ENCODE measurements around the gene CC2D2A. TPM values are rescaled to one million over a fixed set of nuclear protein-coding genes. Genes with fewer than 3 reads are reported as not detected.
A peak's percentile ranks its signal among the peaks of the same experiment; 100 is the strongest.

CC2D2A gene
- total and polyA plus RNA-seq, 9 of the 15 experiments (the other 6 are each of a cell fraction or from before 2014, with no cell fraction given): 0.36 to 2.5 (median 1.6) TPM

DNA sequence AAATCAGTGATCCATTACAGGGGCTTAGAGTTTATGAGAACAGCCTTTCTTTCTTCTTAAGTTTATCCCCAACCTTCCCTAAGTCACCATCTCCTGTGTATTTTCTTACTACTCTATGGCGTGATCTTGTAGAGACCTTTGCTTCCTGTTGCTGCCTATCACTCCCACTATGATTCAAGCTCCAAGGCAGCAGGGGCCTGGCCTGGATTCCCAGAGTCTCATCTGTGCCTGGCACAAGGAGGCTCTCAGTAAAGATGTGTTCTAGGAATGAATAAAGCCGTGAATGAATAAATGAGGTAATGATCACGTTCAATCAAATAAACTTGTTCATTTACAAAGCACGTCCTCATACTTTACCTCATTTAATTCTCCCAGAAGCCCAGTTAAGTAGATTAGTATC is 45.4 kb downstream of the CC2D2A start:
- intact Hi-C loops (cut with micrococcal nuclease): no loop called here
- POLR2A ChIA-PET: interaction anchor here (0.6 to 1.5 kb wide), 2 partner anchors 12 to 16 kb away, joined by 3 to 4 read pairs; no protein-coding TSS in a partner anchor
- TF ChIP-seq ZNF3 (CRISPR knock-in tag; IDR thresholded peaks at IDR 0.05) (no peak), DDX20 (tag; IDR thresholded peaks at IDR 0.05; ENCODE audit: low read depth) (no peak), SIX5 (IDR thresholded peaks at IDR 0.05; ENCODE audit: borderline replicate concordance in 1 of 2, insufficient read depth in 1 of 2, low read depth in 1 of 2, low read length in 2 of 2) (no peak), SREBF2 (CRISPR knock-in tag; IDR thresholded peaks at IDR 0.05) (no peak), TBP (optimal IDR thresholded peaks at IDR 0.05; ENCODE audit: low read depth, low read length) (no peak), GATAD2B (IDR thresholded peaks at IDR 0.05; ENCODE audit: borderline replicate concordance) (no peak), POLR2G (IDR thresholded peaks at IDR 0.05; ENCODE audit: low read depth, low read length) (no peak), HEY1 (CRISPR knock-in tag; IDR thresholded peaks at IDR 0.05; ENCODE audit: borderline replicate concordance) (no peak), NUFIP1 (IDR thresholded peaks at IDR 0.05; ENCODE audit: partially characterized antibody) (no peak), CCNT2 (IDR thresholded peaks at IDR 0.05; ENCODE audit: borderline replicate concordance, extremely low read depth, insufficient read length, low read depth, low read length) (no peak), ZNF766 (CRISPR knock-in tag; conservative IDR thresholded peaks at IDR 0.05) (no peak), ZNF780A (CRISPR knock-in tag; IDR thresholded peaks at IDR 0.05) (no peak), ZNF444 (CRISPR knock-in tag; IDR thresholded peaks at IDR 0.05) (no peak), TBL1XR1 (IDR thresholded peaks at IDR 0.05; ENCODE audit: low read length in 2 of 2) (no peak)
- TF ChIP-seq, protein P1, sequence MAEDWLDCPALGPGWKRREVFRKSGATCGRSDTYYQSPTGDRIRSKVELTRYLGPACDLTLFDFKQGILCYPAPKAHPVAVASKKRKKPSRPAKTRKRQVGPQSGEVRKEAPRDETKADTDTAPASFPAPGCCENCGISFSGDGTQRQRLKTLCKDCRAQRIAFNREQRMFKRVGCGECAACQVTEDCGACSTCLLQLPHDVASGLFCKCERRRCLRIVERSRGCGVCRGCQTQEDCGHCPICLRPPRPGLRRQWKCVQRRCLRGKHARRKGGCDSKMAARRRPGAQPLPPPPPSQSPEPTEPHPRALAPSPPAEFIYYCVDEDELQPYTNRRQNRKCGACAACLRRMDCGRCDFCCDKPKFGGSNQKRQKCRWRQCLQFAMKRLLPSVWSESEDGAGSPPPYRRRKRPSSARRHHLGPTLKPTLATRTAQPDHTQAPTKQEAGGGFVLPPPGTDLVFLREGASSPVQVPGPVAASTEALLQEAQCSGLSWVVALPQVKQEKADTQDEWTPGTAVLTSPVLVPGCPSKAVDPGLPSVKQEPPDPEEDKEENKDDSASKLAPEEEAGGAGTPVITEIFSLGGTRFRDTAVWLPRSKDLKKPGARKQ (CRISPR knock-in tag; IDR thresholded peaks at IDR 0.05): no peak
- TF ChIP-seq, protein P2, sequence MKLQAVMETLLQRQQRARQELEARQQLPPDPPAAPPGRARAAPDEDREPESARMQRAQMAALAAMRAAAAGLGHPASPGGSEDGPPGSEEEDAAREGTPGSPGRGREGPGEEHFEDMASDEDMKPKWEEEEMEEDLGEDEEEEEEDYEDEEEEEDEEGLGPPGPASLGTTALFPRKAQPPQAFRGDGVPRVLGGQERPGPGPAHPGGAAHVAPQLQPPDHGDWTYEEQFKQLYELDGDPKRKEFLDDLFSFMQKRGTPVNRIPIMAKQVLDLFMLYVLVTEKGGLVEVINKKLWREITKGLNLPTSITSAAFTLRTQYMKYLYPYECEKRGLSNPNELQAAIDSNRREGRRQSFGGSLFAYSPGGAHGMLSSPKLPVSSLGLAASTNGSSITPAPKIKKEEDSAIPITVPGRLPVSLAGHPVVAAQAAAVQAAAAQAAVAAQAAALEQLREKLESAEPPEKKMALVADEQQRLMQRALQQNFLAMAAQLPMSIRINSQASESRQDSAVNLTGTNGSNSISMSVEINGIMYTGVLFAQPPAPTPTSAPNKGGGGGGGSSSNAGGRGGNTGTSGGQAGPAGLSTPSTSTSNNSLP (IDR thresholded peaks at IDR 0.05; ENCODE audit: borderline replicate concordance, low read depth, low read length): no peak
- TF ChIP-seq, protein P3, sequence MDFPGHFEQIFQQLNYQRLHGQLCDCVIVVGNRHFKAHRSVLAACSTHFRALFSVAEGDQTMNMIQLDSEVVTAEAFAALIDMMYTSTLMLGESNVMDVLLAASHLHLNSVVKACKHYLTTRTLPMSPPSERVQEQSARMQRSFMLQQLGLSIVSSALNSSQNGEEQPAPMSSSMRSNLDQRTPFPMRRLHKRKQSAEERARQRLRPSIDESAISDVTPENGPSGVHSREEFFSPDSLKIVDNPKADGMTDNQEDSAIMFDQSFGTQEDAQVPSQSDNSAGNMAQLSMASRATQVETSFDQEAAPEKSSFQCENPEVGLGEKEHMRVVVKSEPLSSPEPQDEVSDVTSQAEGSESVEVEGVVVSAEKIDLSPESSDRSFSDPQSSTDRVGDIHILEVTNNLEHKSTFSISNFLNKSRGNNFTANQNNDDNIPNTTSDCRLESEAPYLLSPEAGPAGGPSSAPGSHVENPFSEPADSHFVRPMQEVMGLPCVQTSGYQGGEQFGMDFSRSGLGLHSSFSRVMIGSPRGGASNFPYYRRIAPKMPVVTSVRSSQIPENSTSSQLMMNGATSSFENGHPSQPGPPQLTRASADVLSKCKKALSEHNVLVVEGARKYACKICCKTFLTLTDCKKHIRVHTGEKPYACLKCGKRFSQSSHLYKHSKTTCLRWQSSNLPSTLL (IDR thresholded peaks at IDR 0.05): no peak

More for the DNA sequence above, 45.4 kb downstream of the CC2D2A start:
- in situ Hi-C loops (cut with MboI): no loop called here
- DNase-seq (ENCODE audit: extremely low read depth in 1 of 4, low spot score in 3 of 4): no peak
- BruUV-seq (replicated peaks): no TSS peak
- Histone ChIP-seq H2AFZ (ENCODE audit: low read depth, low read length) (no peak overlapping the region), H4K20me1 (replicated peaks; ENCODE audit: control insufficient read depth, insufficient read depth, low read length) (no peaks in the 10 kb centered on the region), H3K4me1 (replicated peaks in 1 of 2; ENCODE audit: control insufficient read depth in 2 of 2, insufficient read depth in 2 of 2, low read length in 2 of 2) (no peaks in the 10 kb centered on the region), H3K4me3 (no peak overlapping the region), H3K27ac (ENCODE audit: extremely low read depth, low read depth, low read length) (no peak overlapping the region), H3K79me2 (ENCODE audit: control insufficient read depth, insufficient read depth, low read length) (no peaks in the 10 kb centered on the region), H3K4me2 (ENCODE audit: insufficient read depth, low read length) (no peak overlapping the region), H3K9me1 (ENCODE audit: control insufficient read depth, insufficient read depth, low read length) (no peaks in the 10 kb centered on the region), H3K27me3 (ENCODE audit: control insufficient read depth in 2 of 2, insufficient read depth in 2 of 2, low read length in 2 of 2) (no peaks in the 10 kb centered on the region), H3K9me3 (replicated peaks; ENCODE audit: control insufficient read depth, insufficient read depth, low read depth, low read length) (0 out of 2 replicates have a peak, but pooled peaks cover 2% of the 10 kb centered on the region), H3K9ac (ENCODE audit: insufficient read depth in 1 of 2, low read depth in 2 of 2, low read length in 2 of 2) (no peak overlapping the region), H3K36me3 (ENCODE audit: control insufficient read depth, insufficient read depth, low read length) (no peaks in the 10 kb centered on the region)
- WGBS (ENCODE audit: insufficient coverage, low coverage, missing lambda C conversion rate): 23% methylated on average over 4 of the region's 4 CpGs
- CTCF ChIA-PET (ENCODE audit: low intra/inter-chr PET ratio): no interaction called here
- peak; percentile 48 for ATAC-seq
- no peak for FAIRE-seq

Measured in K562 (cell line).